ENCODE results near the gene TMEM8B. TPM values are rescaled to one million over a fixed set of nuclear protein-coding genes. Genes with fewer than 3 reads are reported as not detected.

The TMEM8B gene
- total and polyA plus RNA-seq, 7 donors: 3.5 to 12.5 (median 7.1) TPM

DNA sequence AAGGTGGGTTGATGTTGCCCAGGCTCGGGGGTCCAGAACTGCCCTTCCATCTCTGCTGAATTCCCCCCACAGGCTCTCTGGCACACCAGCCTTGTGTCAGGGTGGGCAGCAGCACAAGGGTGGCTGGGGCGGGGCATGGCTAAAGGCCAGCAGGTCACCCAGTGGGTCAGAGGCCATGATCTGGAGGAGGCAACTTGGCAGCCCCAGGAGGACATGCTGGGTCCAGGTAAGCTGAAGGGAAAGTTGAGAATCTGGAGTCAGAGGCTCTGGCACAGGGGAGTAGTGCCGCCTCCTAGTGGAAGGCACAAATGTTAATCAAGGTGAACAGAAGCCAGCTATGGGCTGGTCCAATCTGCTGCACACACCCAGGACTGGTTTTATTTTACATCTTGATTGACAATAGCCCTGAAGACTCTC lies 6.2 kb downstream of the TMEM8B start:
- no peak for TF ChIP-seq POLR2A (IDR thresholded peaks at IDR 0.05)
- TF ChIP-seq EP300 (IDR thresholded peaks at IDR 0.05): no peak
- TF ChIP-seq CTCF (IDR thresholded peaks at IDR 0.05): no peak
- no peak for TF ChIP-seq POLR2AphosphoS5 (IDR thresholded peaks at IDR 0.05)
- H3K27ac ChIP-seq: no peak overlapping the region

DNA sequence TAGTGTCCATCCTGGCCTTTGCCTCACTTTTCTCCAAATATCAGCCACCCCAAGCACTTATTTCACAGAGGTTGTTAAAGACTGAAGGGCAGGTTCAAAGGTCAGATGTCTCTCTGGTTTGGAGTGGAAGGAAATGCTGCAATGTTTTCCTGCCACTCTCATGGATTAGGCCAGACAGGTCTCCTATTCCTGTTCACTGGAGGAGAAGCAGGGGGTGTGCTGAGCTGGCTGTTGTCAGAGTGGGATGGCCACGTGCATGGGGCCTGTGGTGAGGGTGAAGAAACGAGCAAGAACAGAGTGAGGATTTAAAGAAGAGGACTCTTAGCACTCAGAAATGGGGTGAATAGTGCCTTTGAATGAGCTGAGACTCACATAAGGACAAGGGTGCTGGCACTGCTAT lies 6.7 kb downstream of the TMEM8B start:
- no peak overlapping the region for H3K27ac ChIP-seq
- intact Hi-C loops (cut with DNase I): no loop called here
- H3K36me3 ChIP-seq: peaks cover 0 to 11% (median 0%) of the 10 kb centered on the region in 4 donors
- no peaks in the 10 kb centered on the region for H3K9me3 ChIP-seq
- no peak for DNase-seq
- H3K4me1 ChIP-seq: peaks cover 0 to 23% (median 17%) of the 10 kb centered on the region in 4 donors
- WGBS, 2 donors: 27 to 64% methylated on average over 2 of the region's 2 CpGs
- no peak overlapping the region for H3K4me3 ChIP-seq
- no peaks in the 10 kb centered on the region for H3K27me3 ChIP-seq
- TF ChIP-seq CTCF (IDR thresholded peaks at IDR 0.05) (no peak), POLR2AphosphoS5 (IDR thresholded peaks at IDR 0.05) (no peak), POLR2A (IDR thresholded peaks at IDR 0.05) (no peak), EP300 (IDR thresholded peaks at IDR 0.05) (no peak)

More for the DNA sequence above, 6.2 kb downstream of the TMEM8B start:
- H3K4me3 ChIP-seq: no peak overlapping the region
- no peaks in the 10 kb centered on the region for H3K9me3 ChIP-seq
- DNase-seq: peak; percentile 64
- WGBS, 2 donors: 69 to 86% methylated on average over 3 of the region's 3 CpGs
- no peaks in the 10 kb centered on the region for H3K27me3 ChIP-seq
- H3K4me1 ChIP-seq: peaks cover 0 to 29% (median 22%) of the 10 kb centered on the region in 4 donors
- intact Hi-C loops (cut with DNase I): no loop called here
- H3K36me3 ChIP-seq: peaks cover 0 to 11% (median 0%) of the 10 kb centered on the region in 4 donors

GRCh38 chr9:35836595-35836994 lies 7.6 kb downstream of the TMEM8B start:
- intact Hi-C loops (cut with DNase I): no loop called here

GRCh38 chr9:35839926-35840325 lies 10.9 kb downstream of the TMEM8B start:
- peak; percentile 38 for DNase-seq
- TF ChIP-seq EP300 (IDR thresholded peaks at IDR 0.05): no peak
- no peak for TF ChIP-seq CTCF (IDR thresholded peaks at IDR 0.05)
- TF ChIP-seq POLR2A (IDR thresholded peaks at IDR 0.05): no peak
- TF ChIP-seq POLR2AphosphoS5 (IDR thresholded peaks at IDR 0.05): no peak
- no peak overlapping the region for H3K27ac ChIP-seq
- H3K9me3 ChIP-seq: no peaks in the 10 kb centered on the region
- intact Hi-C loops (cut with DNase I): no loop called here
- peaks cover 0 to 14% (median 10%) of the 10 kb centered on the region in 4 donors for H3K4me1 ChIP-seq
- 73 to 95% methylated on average over 5 of the region's 5 CpGs for WGBS, 2 donors
- H3K4me3 ChIP-seq: no peak overlapping the region
- no peaks in the 10 kb centered on the region for H3K27me3 ChIP-seq
- peaks cover 0 to 9% (median 0%) of the 10 kb centered on the region in 4 donors for H3K36me3 ChIP-seq

More at GRCh38 chr9:35836595-35836994, 7.6 kb downstream of the TMEM8B start:
- 96% methylated on average over 5 of the region's 5 CpGs for WGBS, 2 donors
- Histone ChIP-seq H3K4me3 (no peak overlapping the region), H3K36me3 (peaks cover 0 to 11% (median 0%) of the 10 kb centered on the region in 4 donors), H3K27me3 (no peaks in the 10 kb centered on the region), H3K27ac (no peak overlapping the region), H3K9me3 (no peaks in the 10 kb centered on the region), H3K4me1 (peaks cover 0 to 15% (median 11%) of the 10 kb centered on the region in 4 donors)
- TF ChIP-seq EP300 (IDR thresholded peaks at IDR 0.05) (no peak), POLR2A (IDR thresholded peaks at IDR 0.05) (no peak), POLR2AphosphoS5 (IDR thresholded peaks at IDR 0.05) (no peak), CTCF (IDR thresholded peaks at IDR 0.05) (no peak)
- DNase-seq: peak; percentile 40

All from sigmoid colon (tissue), 7 donors.